ENCODE measurements around the gene IL1RAP.
"Not testable (repeated sequence)": the region's sequence is repeated elsewhere in the genome, so short reads cannot be mapped to it uniquely, and the experiment has no call there.

Gene IL1RAP

GRCh38 chr3:190513409-190514370, at the start of gene IL1RAP:
Gene IL1RAP (plus strand): TSS chr3:190514085. CDS start chr3:190564290, 50,205 bp downstream.
- peak; percentile 69 to 79 for DNase-seq (ENCODE audit: low read depth in 2 of 2)

- DNase-seq (ENCODE audit: low read depth in 2 of 2): no peak
These were observed 46.0 kb upstream of the IL1RAP start for GRCh38 chr3:190467922-190468321.

- not testable (repeated sequence) for DNase-seq (ENCODE audit: low read depth in 2 of 2)
These were observed 40.6 kb upstream of the IL1RAP start for GRCh38 chr3:190473261-190473660.

GRCh38 chr3:190481779-190482178, 32.1 kb upstream of the IL1RAP start:
- DNase-seq (ENCODE audit: low read depth in 2 of 2): no peak

GRCh38 chr3:190485830-190486532, 27.9 kb upstream of the IL1RAP start:
- no peak for DNase-seq (ENCODE audit: low read depth in 2 of 2)

GRCh38 chr3:190486533-190486864, 27.4 kb upstream of the IL1RAP start:
- DNase-seq (ENCODE audit: low read depth in 2 of 2): no peak

GRCh38 chr3:190486908-190487607, 26.8 kb upstream of the IL1RAP start:
- no peak for DNase-seq (ENCODE audit: low read depth in 2 of 2)

- no peak for DNase-seq (ENCODE audit: low read depth in 2 of 2)
These were observed 22.3 kb upstream of the IL1RAP start for GRCh38 chr3:190491533-190492054.

GRCh38 chr3:190492129-190492528, 21.8 kb upstream of the IL1RAP start:
- no peak for DNase-seq (ENCODE audit: low read depth in 2 of 2)

GRCh38 chr3:190492966-190493365, 20.9 kb upstream of the IL1RAP start:
- DNase-seq (ENCODE audit: low read depth in 2 of 2): no peak

- no peak for DNase-seq (ENCODE audit: low read depth in 2 of 2)
These were observed 19.0 kb upstream of the IL1RAP start for GRCh38 chr3:190494907-190495306.

- DNase-seq (ENCODE audit: low read depth in 2 of 2): no peak
These were observed 18.5 kb upstream of the IL1RAP start for GRCh38 chr3:190495354-190495753.

- DNase-seq (ENCODE audit: low read depth in 2 of 2): no peak
These were observed 18.1 kb upstream of the IL1RAP start for GRCh38 chr3:190495796-190496195.

GRCh38 chr3:190496859-190497258, 17.0 kb upstream of the IL1RAP start:
- DNase-seq (ENCODE audit: low read depth in 2 of 2): no peak

- DNase-seq (ENCODE audit: low read depth in 2 of 2): no peak
These were observed 16.1 kb upstream of the IL1RAP start for GRCh38 chr3:190497811-190498210.

- DNase-seq (ENCODE audit: low read depth in 2 of 2): no peak
These were observed 15.6 kb upstream of the IL1RAP start for GRCh38 chr3:190498293-190498692.

- no peak for DNase-seq (ENCODE audit: low read depth in 2 of 2)
These were observed 14.8 kb upstream of the IL1RAP start for GRCh38 chr3:190499122-190499521.

- DNase-seq (ENCODE audit: low read depth in 2 of 2): no peak
These were observed 10.9 kb upstream of the IL1RAP start for GRCh38 chr3:190502946-190503345.

GRCh38 chr3:190504354-190505125, 9.3 kb upstream of the IL1RAP start:
- DNase-seq (ENCODE audit: low read depth in 2 of 2): no peak

GRCh38 chr3:190505381-190506003, 8.4 kb upstream of the IL1RAP start:
- DNase-seq (ENCODE audit: low read depth in 2 of 2): no peak

- no peak for DNase-seq (ENCODE audit: low read depth in 2 of 2)
These were observed 7.6 kb upstream of the IL1RAP start for GRCh38 chr3:190506271-190506670.
